ENCODE data around the gene AHDC1. TPM values are rescaled to one million over a fixed set of nuclear protein-coding genes. Genes with fewer than 3 reads are reported as not detected.

Gene AHDC1
- total and polyA plus RNA-seq, 2 donors (not counting 1 experiment from before 2014, with no cell fraction given) = 4.2 to 6.9 TPM

DNA sequence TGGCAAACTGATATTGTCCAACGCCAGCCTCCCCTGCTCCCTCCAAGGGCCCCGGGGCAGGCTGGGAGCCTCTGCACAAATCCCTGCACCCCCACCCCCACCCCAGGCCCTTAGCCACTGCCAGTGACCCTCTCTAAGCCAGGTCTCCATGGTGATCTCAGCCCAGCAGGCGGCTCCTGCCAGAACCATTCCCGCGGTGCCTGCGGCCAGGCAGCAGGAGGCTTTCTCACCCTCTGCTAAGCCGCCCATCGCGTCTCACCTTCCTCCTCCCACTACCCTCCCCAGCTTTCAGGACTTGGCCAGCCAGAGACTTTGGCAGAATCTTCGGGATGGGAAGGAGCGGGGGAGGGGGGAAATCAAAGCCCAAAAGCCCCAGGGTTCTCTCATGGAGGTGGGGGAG is 67.2 kb downstream of the AHDC1 start:
- Histone ChIP-seq H3K4me1 (ENCODE audit: control insufficient read depth, extremely low read depth, insufficient read depth, low read length) (peaks cover 42% of the 10 kb centered on the region), H4K20me1 (ENCODE audit: control insufficient read depth, extremely low read depth, insufficient read depth, low read length) (no peaks in the 10 kb centered on the region), H3K9me3 (ENCODE audit: control insufficient read depth, insufficient read depth, low read depth, low read length) (no peaks in the 10 kb centered on the region), H3K27ac (ENCODE audit: insufficient read depth, low read length) (peak overlapping the region; percentile 51), H3K4me3 (replicated peaks in 1 of 4; ENCODE audit: control extremely low read depth in 1 of 4, insufficient read depth in 1 of 4, low read depth in 3 of 4, low read length in 4 of 4) (no peak overlapping the region), H3K79me2 (ENCODE audit: control insufficient read depth, insufficient read depth, low read length) (peaks cover 11% of the 10 kb centered on the region), H3K9ac (ENCODE audit: insufficient read depth, low read length) (no peak overlapping the region), H3K27me3 (ENCODE audit: control insufficient read depth, insufficient read depth, low read length) (no peaks in the 10 kb centered on the region), H2AFZ (ENCODE audit: low read length) (no peak overlapping the region), H3K36me3 (ENCODE audit: control insufficient read depth, insufficient read depth, low read length) (peaks cover 4% of the 10 kb centered on the region), H3K4me2 (ENCODE audit: extremely low read depth, insufficient read depth, low read length) (peak overlapping the region; percentile 66)
- peak; percentile 82 to 94 for DNase-seq (ENCODE audit: low read depth in 2 of 2)
- TF ChIP-seq, protein P1, sequence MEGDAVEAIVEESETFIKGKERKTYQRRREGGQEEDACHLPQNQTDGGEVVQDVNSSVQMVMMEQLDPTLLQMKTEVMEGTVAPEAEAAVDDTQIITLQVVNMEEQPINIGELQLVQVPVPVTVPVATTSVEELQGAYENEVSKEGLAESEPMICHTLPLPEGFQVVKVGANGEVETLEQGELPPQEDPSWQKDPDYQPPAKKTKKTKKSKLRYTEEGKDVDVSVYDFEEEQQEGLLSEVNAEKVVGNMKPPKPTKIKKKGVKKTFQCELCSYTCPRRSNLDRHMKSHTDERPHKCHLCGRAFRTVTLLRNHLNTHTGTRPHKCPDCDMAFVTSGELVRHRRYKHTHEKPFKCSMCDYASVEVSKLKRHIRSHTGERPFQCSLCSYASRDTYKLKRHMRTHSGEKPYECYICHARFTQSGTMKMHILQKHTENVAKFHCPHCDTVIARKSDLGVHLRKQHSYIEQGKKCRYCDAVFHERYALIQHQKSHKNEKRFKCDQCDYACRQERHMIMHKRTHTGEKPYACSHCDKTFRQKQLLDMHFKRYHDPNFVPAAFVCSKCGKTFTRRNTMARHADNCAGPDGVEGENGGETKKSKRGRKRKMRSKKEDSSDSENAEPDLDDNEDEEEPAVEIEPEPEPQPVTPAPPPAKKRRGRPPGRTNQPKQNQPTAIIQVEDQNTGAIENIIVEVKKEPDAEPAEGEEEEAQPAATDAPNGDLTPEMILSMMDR (conservative IDR thresholded peaks at IDR 0.05 in 1 of 2, IDR thresholded peaks at IDR 0.05 in 1 of 2; ENCODE audit: low read depth in 1 of 2, low read length in 2 of 2) = peak; percentile 5 to 20
- TF ChIP-seq EZH2 (IDR thresholded peaks at IDR 0.05; ENCODE audit: low read length, missing control alignments) = no peak

GRCh38 chr1:27536010-27536757 is 67.8 kb downstream of the AHDC1 start:
- Histone ChIP-seq H3K4me3 (replicated peaks in 1 of 4; ENCODE audit: control extremely low read depth in 1 of 4, insufficient read depth in 1 of 4, low read depth in 3 of 4, low read length in 4 of 4) (no peak overlapping the region), H3K36me3 (ENCODE audit: control insufficient read depth, insufficient read depth, low read length) (peaks cover 4% of the 10 kb centered on the region), H3K9me3 (ENCODE audit: control insufficient read depth, insufficient read depth, low read depth, low read length) (no peaks in the 10 kb centered on the region), H3K79me2 (ENCODE audit: control insufficient read depth, insufficient read depth, low read length) (peaks cover 10% of the 10 kb centered on the region), H3K9ac (ENCODE audit: insufficient read depth, low read length) (no peak overlapping the region), H3K4me2 (ENCODE audit: extremely low read depth, insufficient read depth, low read length) (peak overlapping the region; percentile 54), H3K4me1 (ENCODE audit: control insufficient read depth, extremely low read depth, insufficient read depth, low read length) (peaks cover 42% of the 10 kb centered on the region), H2AFZ (ENCODE audit: low read length) (no peak overlapping the region), H3K27ac (ENCODE audit: insufficient read depth, low read length) (no peak overlapping the region), H3K27me3 (ENCODE audit: control insufficient read depth, insufficient read depth, low read length) (no peaks in the 10 kb centered on the region), H4K20me1 (ENCODE audit: control insufficient read depth, extremely low read depth, insufficient read depth, low read length) (no peaks in the 10 kb centered on the region)
- TF ChIP-seq, protein P1 (conservative IDR thresholded peaks at IDR 0.05 in 1 of 2, IDR thresholded peaks at IDR 0.05 in 1 of 2; ENCODE audit: low read depth in 1 of 2, low read length in 2 of 2) = no peak
- TF ChIP-seq EZH2 (IDR thresholded peaks at IDR 0.05; ENCODE audit: low read length, missing control alignments) = no peak
- no peak for DNase-seq (ENCODE audit: low read depth in 2 of 2)

GRCh38 chr1:27535386-27535785 is 68.6 kb downstream of the AHDC1 start:
- Histone ChIP-seq H3K36me3 (ENCODE audit: control insufficient read depth, insufficient read depth, low read length) (peaks cover 4% of the 10 kb centered on the region), H3K9me3 (ENCODE audit: control insufficient read depth, insufficient read depth, low read depth, low read length) (no peaks in the 10 kb centered on the region), H3K27me3 (ENCODE audit: control insufficient read depth, insufficient read depth, low read length) (no peaks in the 10 kb centered on the region), H3K9ac (ENCODE audit: insufficient read depth, low read length) (no peak overlapping the region), H4K20me1 (ENCODE audit: control insufficient read depth, extremely low read depth, insufficient read depth, low read length) (no peaks in the 10 kb centered on the region), H3K79me2 (ENCODE audit: control insufficient read depth, insufficient read depth, low read length) (peaks cover 10% of the 10 kb centered on the region), H3K27ac (ENCODE audit: insufficient read depth, low read length) (no peak overlapping the region), H3K4me2 (ENCODE audit: extremely low read depth, insufficient read depth, low read length) (no peak overlapping the region), H3K4me1 (ENCODE audit: control insufficient read depth, extremely low read depth, insufficient read depth, low read length) (peaks cover 38% of the 10 kb centered on the region), H3K4me3 (replicated peaks in 1 of 4; ENCODE audit: control extremely low read depth in 1 of 4, insufficient read depth in 1 of 4, low read depth in 3 of 4, low read length in 4 of 4) (no peak overlapping the region), H2AFZ (ENCODE audit: low read length) (no peak overlapping the region)
- no peak for DNase-seq (ENCODE audit: low read depth in 2 of 2)
- TF ChIP-seq, protein P1 (conservative IDR thresholded peaks at IDR 0.05 in 1 of 2, IDR thresholded peaks at IDR 0.05 in 1 of 2; ENCODE audit: low read depth in 1 of 2, low read length in 2 of 2) = no peak
- no peak for TF ChIP-seq EZH2 (IDR thresholded peaks at IDR 0.05; ENCODE audit: low read length, missing control alignments)

Data from fibroblast of lung (primary cell).